Activated T-cell treated with anti-CD3 and anti-CD28 coated beads, Interleukin-2, amount 50 U/mL, for 48 hours (primary cell): ENCODE data around the gene CTRB1.
A peak's percentile ranks its signal among the peaks of the same experiment; 100 is the strongest.
"Not testable (repeated sequence)": the region's sequence is repeated elsewhere in the genome, so short reads cannot be mapped to it uniquely, and the experiment has no call there.

Experiments used
- DNase-seq, 2 experiments: peaks; one replicate each; pipeline ENCODE4 v3.0.0-alpha.2; 2020

Gene CTRB1

GRCh38 chr16:75257886-75258806, 39.4 kb downstream of the CTRB1 start:
- no peak for DNase-seq

GRCh38 chr16:75258807-75259141, 40.0 kb downstream of the CTRB1 start:
- no peak for DNase-seq

DNA sequence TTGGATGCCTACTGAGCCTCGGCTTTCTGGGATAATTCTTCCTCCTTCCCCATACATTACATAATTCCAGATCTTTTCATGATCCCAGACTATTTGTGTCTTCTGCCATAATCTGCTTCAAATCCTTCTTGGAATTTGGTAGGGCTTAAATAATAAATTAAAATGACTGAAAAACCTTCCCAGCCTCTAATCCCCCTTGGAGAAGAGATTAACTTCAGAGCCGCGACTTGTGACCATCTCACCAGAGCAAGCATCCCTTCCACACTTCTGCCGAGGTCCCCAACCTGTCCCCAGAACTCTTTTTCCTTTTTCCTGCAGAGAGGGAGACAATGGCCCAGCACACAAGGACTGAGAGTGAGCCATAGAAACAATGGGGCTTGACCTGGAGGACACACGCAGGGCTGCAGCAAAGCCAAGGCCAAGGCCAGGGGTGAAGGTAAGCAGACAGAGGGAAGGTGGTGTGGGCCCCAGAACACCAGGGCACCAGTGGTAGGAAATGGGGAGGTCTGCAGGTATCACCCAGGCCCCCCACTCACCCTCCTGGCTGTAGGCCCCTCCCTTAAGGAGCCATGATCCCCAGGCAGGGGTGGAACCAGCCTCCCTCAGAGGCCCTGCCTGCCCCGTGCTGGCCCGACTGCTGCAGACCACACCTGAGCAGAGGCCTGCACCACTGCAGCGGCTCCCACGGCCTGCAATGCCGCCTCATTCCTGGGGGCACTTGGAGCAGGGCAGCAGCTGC, 42.2 kb downstream of the CTRB1 start:
- DNase-seq = no peak

DNA sequence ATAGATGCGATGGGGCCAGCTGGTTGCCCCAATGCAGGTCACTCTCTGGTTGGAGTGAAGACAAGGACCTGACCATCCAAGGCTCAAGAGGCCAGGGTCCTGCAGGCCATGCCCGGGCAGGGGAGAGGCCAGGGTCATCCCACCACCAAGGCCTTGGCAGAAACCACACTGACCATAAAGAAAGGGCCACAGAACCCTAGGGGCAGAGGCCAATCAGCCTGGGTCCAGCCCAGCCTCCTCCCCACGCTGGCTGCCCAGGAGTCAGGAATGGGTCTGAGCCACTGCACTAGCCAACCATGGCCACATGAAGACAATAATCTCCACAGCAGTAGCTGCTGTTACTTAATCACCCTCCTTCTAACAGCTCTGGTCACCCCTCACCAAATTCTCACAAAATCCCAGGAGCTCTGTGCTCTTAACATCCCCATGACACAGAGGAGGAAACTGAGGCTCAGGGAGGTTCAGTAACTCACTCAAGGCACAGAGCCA, 42.8 kb downstream of the CTRB1 start:
- no peak for DNase-seq

GRCh38 chr16:75262104-75262799, 43.5 kb downstream of the CTRB1 start:
- no peak for DNase-seq

DNA sequence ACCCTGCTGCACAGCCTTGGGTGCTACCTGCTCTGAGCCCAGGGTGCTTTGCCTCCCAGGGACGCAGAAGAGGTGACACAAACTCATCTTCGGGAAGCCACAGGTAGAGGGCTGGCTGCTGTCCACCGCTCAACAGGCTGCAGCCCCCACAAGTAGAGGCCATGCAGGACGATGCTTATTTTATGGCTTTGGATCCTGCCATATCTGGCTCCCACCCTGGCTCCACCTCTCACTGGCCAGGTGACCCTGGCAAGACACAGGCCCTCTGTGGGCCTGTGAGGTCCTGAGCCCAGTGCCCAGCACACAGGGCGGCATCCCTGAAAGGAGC, 44.0 kb downstream of the CTRB1 start:
- no peak for DNase-seq

DNA sequence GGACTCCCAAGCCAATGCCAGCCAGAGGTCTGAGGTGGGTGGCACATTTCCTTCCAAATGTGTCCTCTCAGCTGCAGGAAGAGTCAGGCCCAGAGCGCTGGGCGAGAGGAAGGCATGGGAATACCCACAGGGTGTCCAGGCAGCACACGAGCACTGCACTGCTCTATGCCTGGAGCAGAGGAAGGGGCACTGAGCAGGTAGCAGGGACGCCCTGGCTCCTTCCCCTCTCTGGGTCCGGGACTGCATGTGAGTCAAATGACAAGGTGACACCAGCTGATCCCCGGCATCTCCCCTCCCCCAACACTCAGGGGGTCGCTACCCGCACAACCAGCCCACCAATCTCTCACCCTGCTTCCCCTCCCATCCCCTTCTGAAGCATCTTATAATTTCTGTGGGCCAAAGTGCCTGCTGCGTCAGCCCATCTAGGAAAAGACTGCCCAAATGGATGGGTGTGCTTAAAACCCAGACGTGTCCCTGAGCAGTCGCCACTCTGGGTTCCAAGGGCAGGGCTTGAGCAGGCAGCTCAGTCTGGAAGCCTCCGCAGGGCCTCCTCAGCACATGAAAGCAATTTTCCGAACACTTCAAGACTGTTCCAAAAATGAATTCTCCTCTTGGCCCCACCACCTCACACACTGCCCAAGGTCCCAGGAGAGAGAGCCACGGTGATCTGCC, 44.6 kb downstream of the CTRB1 start:
- no peak for DNase-seq

DNA sequence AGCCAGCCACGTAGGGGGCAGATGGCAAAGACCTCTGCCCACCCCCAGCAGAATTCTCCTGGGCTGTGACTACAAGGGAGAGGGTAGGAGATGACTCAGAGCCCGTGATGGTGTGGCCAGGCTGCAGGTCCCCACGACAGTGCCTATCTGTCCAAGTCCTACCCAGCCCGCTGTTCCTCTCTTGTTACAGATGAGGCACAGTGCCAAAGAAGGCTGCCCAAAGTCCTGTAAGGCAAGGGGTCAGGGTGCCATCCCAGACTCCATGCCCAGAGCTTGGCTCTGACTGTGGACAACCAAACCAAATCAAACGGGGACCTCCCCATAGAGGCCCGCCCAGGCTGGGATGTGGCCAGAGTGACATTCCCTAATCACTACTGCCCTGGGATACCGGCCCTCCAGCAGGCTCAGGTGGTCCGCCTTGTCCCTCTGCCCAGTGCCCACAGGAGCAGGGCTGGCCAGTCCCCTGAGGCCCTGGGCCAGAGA, 45.2 kb downstream of the CTRB1 start:
- no peak for DNase-seq

DNA sequence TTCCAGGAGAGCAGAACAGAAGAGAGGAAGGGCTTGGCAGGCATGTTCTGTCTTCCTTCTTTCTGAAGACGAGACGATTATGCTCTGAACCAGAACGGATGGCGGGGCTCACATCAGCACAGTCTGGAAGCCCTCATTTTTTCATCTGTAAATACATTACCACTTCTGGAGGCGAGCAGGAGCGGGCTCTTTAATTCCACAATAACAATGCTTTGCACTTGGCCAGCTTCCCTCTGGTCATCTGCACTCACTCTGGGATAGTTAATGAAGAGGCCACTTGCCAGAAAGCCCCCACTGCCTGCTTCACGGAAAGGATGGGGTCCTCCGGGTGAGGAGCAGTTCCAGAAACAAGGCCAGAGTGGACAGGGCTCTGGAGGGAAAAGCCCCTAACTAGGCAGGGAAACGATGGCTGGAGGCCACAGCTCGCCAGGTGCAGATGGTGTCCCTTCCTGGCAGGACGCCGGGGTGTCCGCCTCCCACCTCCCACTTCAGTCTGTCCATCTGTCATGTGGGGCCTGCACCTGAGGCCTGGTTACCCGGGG, 45.7 kb downstream of the CTRB1 start:
- no peak for DNase-seq

DNA sequence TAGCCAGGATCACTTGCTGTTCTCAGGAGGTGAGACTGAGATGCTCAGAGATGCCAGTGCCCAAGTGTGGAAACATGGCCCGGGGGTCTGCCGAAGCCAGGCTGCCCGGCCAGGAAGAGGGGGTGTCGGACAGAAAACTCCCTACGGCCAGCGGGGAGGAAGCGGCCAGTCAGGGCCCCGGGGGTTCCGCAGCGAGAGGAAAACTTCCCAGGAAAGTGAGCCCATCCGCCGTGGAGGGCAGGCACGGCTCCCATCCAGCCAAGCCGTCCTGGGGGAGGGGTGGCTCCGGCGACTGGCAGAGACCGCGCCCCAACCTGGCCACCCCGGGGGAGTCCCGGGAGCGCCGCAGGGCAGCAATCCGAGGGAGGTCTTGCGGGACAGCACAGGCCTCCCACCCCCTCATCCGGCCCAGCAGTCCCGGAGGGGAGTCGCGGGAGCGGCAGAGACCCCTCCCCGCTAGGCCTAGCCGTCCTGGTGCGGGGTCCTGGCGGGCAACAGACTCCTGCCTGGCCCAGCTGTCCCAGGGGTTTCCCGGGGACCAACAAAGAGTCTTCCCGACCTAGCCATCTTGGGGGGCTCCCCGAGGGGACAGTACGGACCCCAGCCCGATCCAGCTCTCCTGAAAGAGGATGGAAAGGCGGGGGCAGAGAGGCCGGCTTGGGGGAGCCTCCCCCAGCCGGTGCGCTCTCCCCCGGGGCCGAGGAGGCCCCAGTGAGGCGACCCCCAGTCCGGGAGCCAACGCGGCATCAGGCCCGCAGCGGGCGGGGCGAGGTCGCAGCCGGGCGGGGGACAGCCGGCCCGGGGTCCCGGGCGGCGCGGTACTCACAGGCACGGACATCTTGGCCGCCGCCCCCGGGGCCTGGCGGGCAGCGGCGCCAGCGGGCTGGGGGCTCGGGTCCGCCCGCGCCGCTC, 46.5 kb downstream of the CTRB1 start:
- DNase-seq = no peak

DNA sequence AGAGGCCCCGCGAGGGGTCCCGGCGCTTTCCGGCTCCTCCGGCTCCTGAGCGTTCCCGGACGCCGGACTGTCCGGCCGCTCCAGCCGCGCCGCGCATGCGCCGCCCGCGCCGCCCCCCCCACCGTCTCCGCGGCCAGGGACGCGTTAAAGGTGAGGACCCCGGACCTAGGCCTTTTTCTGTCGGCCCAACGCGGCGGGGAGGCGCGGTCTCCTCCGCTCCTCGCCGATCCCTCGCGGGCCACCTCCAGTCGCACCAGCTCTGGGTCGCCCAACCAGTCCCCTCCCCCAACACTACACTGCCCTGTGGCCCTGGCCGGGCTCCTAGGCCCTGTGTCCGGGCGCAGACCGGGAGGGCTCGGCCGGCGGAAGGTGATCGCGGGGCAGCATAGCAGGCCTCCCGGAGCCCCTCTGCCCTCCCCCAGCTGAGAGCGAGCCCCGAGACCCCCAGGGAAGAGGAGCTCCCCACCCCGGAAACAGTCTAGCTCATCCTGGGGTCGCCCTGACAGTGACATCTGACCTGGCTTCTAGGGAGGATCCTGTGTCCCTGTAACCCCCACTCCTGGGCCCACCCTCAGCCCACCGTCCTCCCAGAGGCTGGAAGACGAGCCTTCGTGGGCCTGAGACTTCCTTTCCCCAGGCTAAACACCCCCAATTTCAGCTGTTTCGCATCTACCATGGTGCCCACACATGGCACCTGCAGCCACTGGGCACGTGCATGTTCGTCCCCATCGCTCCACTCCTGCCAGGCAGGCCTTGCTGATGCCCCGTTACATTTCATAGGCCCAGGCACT, 47.3 kb downstream of the CTRB1 start:
- peak in 1 of 2 experiments; percentile 52 for DNase-seq

- no peak for DNase-seq
Observed at GRCh38 chr16:75266738-75267630, 48.2 kb downstream of the CTRB1 start.

DNA sequence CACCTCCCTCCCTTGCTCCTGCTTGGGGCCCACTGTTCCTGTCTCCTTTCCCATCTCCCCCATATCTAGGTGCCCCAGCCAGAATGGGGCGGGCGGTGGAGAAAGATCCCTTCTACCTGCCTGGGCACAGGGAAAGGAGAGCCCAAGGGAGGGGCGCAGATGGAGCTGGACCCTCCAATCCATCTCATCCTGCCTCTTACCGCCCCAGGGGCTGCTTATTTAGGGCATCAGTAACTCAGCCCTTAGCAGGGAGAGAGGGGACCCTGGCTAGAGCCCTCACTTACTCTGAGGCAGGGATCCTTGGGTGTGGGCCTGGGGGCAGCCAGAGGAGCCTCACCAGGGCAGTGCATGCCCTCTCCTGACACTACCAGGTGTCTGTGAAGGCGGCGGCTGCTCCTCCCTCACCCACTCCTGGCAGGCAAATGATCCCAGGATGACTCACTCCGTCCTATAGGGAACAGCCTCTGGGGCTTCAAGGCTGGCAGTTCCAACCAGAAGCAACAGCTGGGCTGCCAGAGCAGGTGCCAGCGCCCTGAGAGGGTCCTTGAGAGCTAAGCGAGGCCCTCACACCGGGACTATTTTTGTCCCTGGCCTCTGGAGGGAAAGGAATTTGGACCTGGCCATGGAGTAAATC, 49.0 kb downstream of the CTRB1 start:
- no peak for DNase-seq

DNA sequence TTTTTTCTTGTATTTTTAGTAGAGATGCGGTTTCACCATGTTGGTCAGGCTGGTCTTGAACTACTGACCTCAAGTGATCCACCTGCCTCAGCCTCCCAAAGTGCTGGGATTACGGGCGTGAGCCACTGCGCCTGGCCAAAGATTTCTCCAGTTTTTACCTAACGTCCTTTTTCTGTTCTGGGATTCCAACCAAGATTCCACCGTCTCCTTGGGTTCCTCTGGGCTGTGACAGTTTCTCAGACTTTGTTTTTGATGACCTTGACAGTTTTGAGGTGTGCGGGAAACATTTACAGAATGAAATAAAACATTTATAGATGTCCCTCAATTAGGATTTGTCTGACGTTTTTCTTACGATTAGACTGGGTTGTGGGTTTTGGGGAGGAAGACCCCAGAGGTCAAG, 50.6 kb downstream of the CTRB1 start:
- not testable (repeated sequence) for DNase-seq

GRCh38 chr16:75271441-75272096, 52.8 kb downstream of the CTRB1 start:
- DNase-seq = no peak

GRCh38 chr16:75272097-75272551, 53.3 kb downstream of the CTRB1 start:
- no peak for DNase-seq

GRCh38 chr16:75272629-75273028, 53.8 kb downstream of the CTRB1 start:
- DNase-seq = not testable (repeated sequence)
